MM.1S (cell line): ENCODE results near the gene VANGL2.

Source experiments
- DNase-seq: peaks from one replicate; pipeline ENCODE4 v3.0.0-alpha.2; 2015
- H2AFZ ChIP-seq: fragments of 300-600 bp; sonication (generic); 2 replicates; pipeline ENCODE4 v1.6.0; 2016; ENCODE audit warnings: antibody characterized with exemption, low read length
- H3F3A ChIP-seq: fragments of 300-600 bp; sonication (generic); 2 replicates; pipeline ENCODE4 v1.6.1; 2016; ENCODE audit warnings: mild to moderate bottlenecking, antibody characterized with exemption, low read length, moderate library complexity, mixed read lengths; ENCODE audit not compliant: insufficient read depth
- H3K27ac ChIP-seq: fragments of 300-600 bp; sonication (generic); 2 replicates; pipeline ENCODE4 v1.5.1; 2016; ENCODE audit warnings: mild to moderate bottlenecking, low read length
- H3K27me3 ChIP-seq: fragments of 300-600 bp; sonication (generic); replicated peaks from 2 replicates; pipeline ENCODE4 v1.6.0; 2016; ENCODE audit warnings: low read length; ENCODE audit not compliant: insufficient read depth
- H3K36me3 ChIP-seq: fragments of 300-600 bp; sonication (generic); replicated peaks from 2 replicates; pipeline ENCODE4 v1.6.1; 2016; ENCODE audit warnings: mild to moderate bottlenecking, low read length, mixed read lengths; ENCODE audit not compliant: insufficient read depth
- H3K4me1 ChIP-seq: fragments of 300-600 bp; sonication (generic); 2 replicates; pipeline ENCODE4 v1.6.1; 2016; ENCODE audit warnings: low read length, mixed read lengths
- H3K4me2 ChIP-seq: fragments of 300-600 bp; sonication (generic); 2 replicates; pipeline ENCODE4 v1.6.0; 2016; ENCODE audit warnings: low read depth, low read length
- H3K4me3 ChIP-seq: fragments of 300-600 bp; sonication (generic); 2 replicates; pipeline ENCODE4 v1.5.1; 2016; ENCODE audit warnings: low read length, mixed read lengths
- H3K79me2 ChIP-seq: fragments of 300-600 bp; sonication (generic); 2 replicates; pipeline ENCODE4 v1.6.1; 2016; ENCODE audit warnings: mixed run types, low read length, mixed read lengths
- H3K9ac ChIP-seq: fragments of 300-600 bp; sonication (generic); 2 replicates; pipeline ENCODE4 v1.6.1; 2016; ENCODE audit warnings: low read length, mixed read lengths
- H3K9me2 ChIP-seq: fragments of 300-600 bp; sonication (generic); replicated peaks from 2 replicates; pipeline ENCODE4 v1.6.1; 2016; ENCODE audit warnings: mild to moderate bottlenecking, low read length, mixed read lengths; ENCODE audit not compliant: insufficient read depth
- H3K9me3 ChIP-seq: fragments of 300-600 bp; sonication (generic); replicated peaks from 2 replicates; pipeline ENCODE4 v1.6.1; 2016; ENCODE audit warnings: mild to moderate bottlenecking, low read length, mixed read lengths; ENCODE audit not compliant: insufficient read depth
- H4K20me1 ChIP-seq: fragments of 300-600 bp; sonication (generic); 2 replicates; pipeline ENCODE4 v1.6.1; 2016; ENCODE audit warnings: mild to moderate bottlenecking, low read length, moderate library complexity, mixed read lengths; ENCODE audit not compliant: insufficient read depth
- CTCF ChIP-seq: fragments of 300-600 bp; sonication (generic); IDR thresholded peaks from 2 replicates; pipeline ENCODE4 v1.5.1; 2016; ENCODE audit warnings: antibody characterized with exemption, low read length, mixed read lengths
- EZH2 ChIP-seq: fragments of 300-600 bp; sonication (generic); optimal IDR thresholded peaks from 2 replicates; pipeline ENCODE3; 2017; ENCODE audit warnings: low read depth, mild to moderate bottlenecking, antibody characterized with exemption, low read length, mixed read lengths
- EZH2phosphoT487 ChIP-seq: fragments of 300-600 bp; sonication (generic); IDR thresholded peaks from 2 replicates; pipeline ENCODE4 v1.6.1; 2018; ENCODE audit warnings: antibody characterized with exemption, low read length

VANGL2 gene

GRCh38 chr1:160406131-160406968 lies 6.0 kb downstream of the VANGL2 start:
- Histone ChIP-seq H3K36me3 (no peaks in the 10 kb centered on the region), H2AFZ (no peak overlapping the region), H3K4me1 (no peaks in the 10 kb centered on the region), H3F3A (no peaks in the 10 kb centered on the region), H3K27me3 (no peaks in the 10 kb centered on the region), H3K4me2 (no peak overlapping the region), H3K27ac (no peak overlapping the region), H3K9ac (no peak overlapping the region), H4K20me1 (no peaks in the 10 kb centered on the region), H3K4me3 (no peak overlapping the region), H3K9me2 (no peaks in the 10 kb centered on the region), H3K79me2 (no peaks in the 10 kb centered on the region), H3K9me3 (no peaks in the 10 kb centered on the region)
- peak; percentile 3 for DNase-seq
- TF ChIP-seq CTCF (no peak), EZH2 (no peak), EZH2phosphoT487 (no peak)

GRCh38 chr1:160407839-160408801 lies 7.8 kb downstream of the VANGL2 start:
- Histone ChIP-seq H2AFZ (no peak overlapping the region), H3K36me3 (no peaks in the 10 kb centered on the region), H3K79me2 (no peaks in the 10 kb centered on the region), H3K27me3 (no peaks in the 10 kb centered on the region), H3K27ac (no peak overlapping the region), H3F3A (no peaks in the 10 kb centered on the region), H3K4me3 (no peak overlapping the region), H4K20me1 (no peaks in the 10 kb centered on the region), H3K9ac (no peak overlapping the region), H3K4me1 (no peaks in the 10 kb centered on the region), H3K4me2 (no peak overlapping the region), H3K9me3 (no peaks in the 10 kb centered on the region), H3K9me2 (no peaks in the 10 kb centered on the region)
- DNase-seq = no peak
- TF ChIP-seq EZH2phosphoT487 = no peak
- no peak for TF ChIP-seq CTCF
- no peak for TF ChIP-seq EZH2

GRCh38 chr1:160408864-160409263 lies 8.5 kb downstream of the VANGL2 start:
- H3K4me1 ChIP-seq = no peaks in the 10 kb centered on the region
- H3K4me3 ChIP-seq = no peak overlapping the region
- no peak for TF ChIP-seq EZH2
- no peak for TF ChIP-seq CTCF
- no peak for TF ChIP-seq EZH2phosphoT487
- no peaks in the 10 kb centered on the region for H3K36me3 ChIP-seq
- H3K27me3 ChIP-seq = no peaks in the 10 kb centered on the region
- no peak overlapping the region for H3K4me2 ChIP-seq
- H3K79me2 ChIP-seq = no peaks in the 10 kb centered on the region
- no peak for DNase-seq
- no peaks in the 10 kb centered on the region for H4K20me1 ChIP-seq
- no peak overlapping the region for H2AFZ ChIP-seq
- H3K9me3 ChIP-seq = no peaks in the 10 kb centered on the region
- no peak overlapping the region for H3K9ac ChIP-seq
- no peaks in the 10 kb centered on the region for H3F3A ChIP-seq
- H3K9me2 ChIP-seq = no peaks in the 10 kb centered on the region
- H3K27ac ChIP-seq = no peak overlapping the region
